WI38 (cell line): ENCODE measurements around the gene CFAP221.

Experiments used
- H3K4me3 ChIP-seq: 2 replicates; pipeline ENCODE4 v1.5.1; 2011; ENCODE audit warnings: low read depth, mild to moderate bottlenecking, control low read depth, low read length
- TF ChIP-seq, protein P1 (sequence below): IDR thresholded peaks from 2 replicates; pipeline ENCODE4 v1.5.1; 2012; ENCODE audit warnings: low read depth, mild to moderate bottlenecking, control low read depth, low read length

CFAP221 gene

GRCh38 chr2:119536707-119537106, 7.5 kb upstream of the CFAP221 start:
- TF ChIP-seq, protein P1, sequence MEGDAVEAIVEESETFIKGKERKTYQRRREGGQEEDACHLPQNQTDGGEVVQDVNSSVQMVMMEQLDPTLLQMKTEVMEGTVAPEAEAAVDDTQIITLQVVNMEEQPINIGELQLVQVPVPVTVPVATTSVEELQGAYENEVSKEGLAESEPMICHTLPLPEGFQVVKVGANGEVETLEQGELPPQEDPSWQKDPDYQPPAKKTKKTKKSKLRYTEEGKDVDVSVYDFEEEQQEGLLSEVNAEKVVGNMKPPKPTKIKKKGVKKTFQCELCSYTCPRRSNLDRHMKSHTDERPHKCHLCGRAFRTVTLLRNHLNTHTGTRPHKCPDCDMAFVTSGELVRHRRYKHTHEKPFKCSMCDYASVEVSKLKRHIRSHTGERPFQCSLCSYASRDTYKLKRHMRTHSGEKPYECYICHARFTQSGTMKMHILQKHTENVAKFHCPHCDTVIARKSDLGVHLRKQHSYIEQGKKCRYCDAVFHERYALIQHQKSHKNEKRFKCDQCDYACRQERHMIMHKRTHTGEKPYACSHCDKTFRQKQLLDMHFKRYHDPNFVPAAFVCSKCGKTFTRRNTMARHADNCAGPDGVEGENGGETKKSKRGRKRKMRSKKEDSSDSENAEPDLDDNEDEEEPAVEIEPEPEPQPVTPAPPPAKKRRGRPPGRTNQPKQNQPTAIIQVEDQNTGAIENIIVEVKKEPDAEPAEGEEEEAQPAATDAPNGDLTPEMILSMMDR, result no peak
- H3K4me3 ChIP-seq, result no peak overlapping the region

GRCh38 chr2:119537792-119538191, 6.5 kb upstream of the CFAP221 start:
- no peak overlapping the region for H3K4me3 ChIP-seq
- TF ChIP-seq, protein P1, result no peak

DNA sequence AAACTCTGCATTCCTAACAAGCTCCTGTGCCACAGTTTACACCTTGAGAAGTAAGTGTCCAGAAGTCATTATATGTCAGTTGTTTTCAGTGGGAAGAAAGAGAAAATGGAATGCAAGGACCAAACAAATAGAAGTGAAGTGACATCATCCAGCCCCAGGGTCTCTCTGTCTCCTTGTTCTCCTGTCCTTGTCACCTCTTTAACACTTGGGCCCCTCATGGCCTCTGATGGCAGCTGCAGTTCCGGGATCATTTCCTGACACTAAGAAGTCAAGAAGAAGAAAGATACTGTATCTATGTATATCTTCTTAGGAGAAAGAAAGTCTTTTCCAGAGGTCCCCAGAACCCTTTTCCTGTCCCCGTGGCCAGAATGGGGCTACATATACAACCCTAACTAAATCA, 2.8 kb upstream of the CFAP221 start:
- H3K4me3 ChIP-seq, result no peak overlapping the region
- TF ChIP-seq, protein P1, result no peak

GRCh38 chr2:119544939-119545475, 758 bp downstream of the CFAP221 start:
- TF ChIP-seq, protein P1, result no peak
- no peak overlapping the region for H3K4me3 ChIP-seq

DNA sequence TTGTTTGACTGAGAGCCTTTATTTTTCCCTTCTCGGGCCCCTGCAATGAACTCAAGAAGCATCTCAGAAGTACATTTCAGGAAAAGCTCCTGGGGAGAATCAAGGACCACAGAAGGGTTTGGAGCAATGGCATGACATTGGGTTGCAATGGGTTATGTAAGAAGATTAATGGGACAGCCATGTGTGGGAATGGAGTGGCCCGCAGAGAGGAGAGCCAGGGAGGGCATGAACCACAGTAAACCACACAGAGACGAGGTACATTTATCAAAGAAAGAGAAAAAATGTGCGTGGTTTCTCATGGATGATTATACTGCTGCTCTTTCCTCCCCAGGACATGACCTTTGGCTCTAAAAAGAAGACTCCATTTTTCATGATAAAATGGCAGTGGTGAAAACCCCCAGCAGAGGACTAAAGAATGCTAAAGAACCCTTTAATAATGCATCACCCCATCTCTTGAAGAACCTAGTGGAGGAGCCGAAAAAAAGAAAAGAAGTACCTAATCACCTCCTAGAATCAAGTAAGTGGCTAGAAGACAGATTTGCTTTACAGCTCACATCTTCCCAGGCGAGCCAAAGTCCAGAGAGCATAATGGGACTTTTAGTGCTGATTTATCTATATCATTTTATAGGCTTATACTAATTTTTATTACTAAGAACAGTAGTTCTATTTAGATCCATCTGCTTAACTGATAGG, 1.7 kb downstream of the CFAP221 start:
- no peak overlapping the region for H3K4me3 ChIP-seq
- TF ChIP-seq, protein P1, result no peak

GRCh38 chr2:119546447-119546767, 2.2 kb downstream of the CFAP221 start:
- H3K4me3 ChIP-seq, result no peak overlapping the region
- TF ChIP-seq, protein P1, result no peak

- TF ChIP-seq, protein P1, result no peak
- no peak overlapping the region for H3K4me3 ChIP-seq
Observed at GRCh38 chr2:119548516-119549120, 4.4 kb downstream of the CFAP221 start.
